GM12878 (cell line): Measurements from ENCODE around the gene SLC39A6.

Experiments
- CTCF ChIP-seq, 3 experiments: IDR thresholded peaks in 2 of 3; conservative IDR thresholded peaks in 1 of 3; 2 replicates each; pipeline ENCODE4 v1.5.1; 2011; ENCODE audit warnings: low read depth in 3 of 3, low read length in 3 of 3, mild to moderate bottlenecking in 3 of 3, control low read depth in 2 of 3, moderate library complexity in 2 of 3, inconsistent platforms in 1 of 3, mixed read lengths in 1 of 3; ENCODE audit not compliant: control insufficient read depth in 2 of 3, insufficient read depth in 1 of 3; ENCODE audit errors: extremely low read depth in 1 of 3
- EP300 ChIP-seq, 2 experiments: fragments of 150-350 bp in 1 of 2; IDR thresholded peaks; 2 replicates each; pipeline ENCODE4 v1.6.1; 2011 to 2012; ENCODE audit warnings: low read depth in 2 of 2, low read length in 2 of 2, borderline replicate concordance in 1 of 2, improper control_type of control experiment in 1 of 2, inconsistent platforms in 1 of 2; ENCODE audit not compliant: control insufficient read depth in 1 of 2
- POLR2A ChIP-seq: IDR thresholded peaks from 2 replicates; pipeline ENCODE4 v1.6.1; 2011; ENCODE audit warnings: low read depth, mild to moderate bottlenecking, low read length
- RAD21 ChIP-seq: IDR thresholded peaks from 2 replicates; pipeline ENCODE4 v1.6.1; 2011; ENCODE audit warnings: mild to moderate bottlenecking, low read depth, low read length, moderate library complexity; ENCODE audit not compliant: insufficient read depth
- ZBTB33 ChIP-seq: fragments of 450-650 bp; IDR thresholded peaks from 2 replicates; pipeline ENCODE4 v1.6.1; 2017; ENCODE audit warnings: mild to moderate bottlenecking

GRCh38 chr18:36109737-36110136, 19.4 kb downstream of the SLC39A6 start:
- TF ChIP-seq ZBTB33: no peak
- no peak for TF ChIP-seq POLR2A
- TF ChIP-seq EP300 (IDR thresholded peaks at IDR 0.05; ENCODE audit: borderline replicate concordance in 1 of 2, control insufficient read depth in 1 of 2, low read depth in 2 of 2, low read length in 2 of 2): no peak
- no peak for TF ChIP-seq CTCF (IDR thresholded peaks at IDR 0.05 in 2 of 3, conservative IDR thresholded peaks at IDR 0.05 in 1 of 3; ENCODE audit: control insufficient read depth in 2 of 3, extremely low read depth in 1 of 3, insufficient read depth in 1 of 3, low read depth in 3 of 3, low read length in 3 of 3)
- TF ChIP-seq RAD21: no peak
